ENCODE data around the gene PIGW. TPM values are rescaled to one million over a fixed set of nuclear protein-coding genes. Genes with fewer than 3 reads are reported as not detected.

PIGW gene
- total RNA-seq, 1 donor from 2014 or later: 3.9 TPM

GRCh38 chr17:36546418-36547093 is 11.8 kb downstream of the PIGW start:
- peak; percentile 75 for DNase-seq

- no peak for DNase-seq
Measured at GRCh38 chr17:36547776-36548175, 13.0 kb downstream of the PIGW start.

GRCh38 chr17:36550491-36551417 is 16.0 kb downstream of the PIGW start:
- no peak for DNase-seq

GRCh38 chr17:36553459-36553858 is 18.7 kb downstream of the PIGW start:
- DNase-seq: no peak

GRCh38 chr17:36566081-36566480 is 31.3 kb downstream of the PIGW start:
- DNase-seq: no peak

- DNase-seq: no peak
Measured at GRCh38 chr17:36575028-36575427, 40.2 kb downstream of the PIGW start.

GRCh38 chr17:36576793-36577192 is 42.0 kb downstream of the PIGW start:
- no peak for DNase-seq

GRCh38 chr17:36578671-36579070 is 43.9 kb downstream of the PIGW start:
- no peak for DNase-seq

GRCh38 chr17:36583787-36584186 is 49.0 kb downstream of the PIGW start:
- DNase-seq: no peak

GRCh38 chr17:36586138-36586537 is 51.4 kb downstream of the PIGW start:
- no peak for DNase-seq

Other genes with a start within 250 kb of the PIGW start
- gene TBC1D3G, start 211.1 kb upstream of the PIGW start, total RNA-seq: not detected in 2 replicates
- not detected in 2 replicates for gene TBC1D3H, start 146.6 kb upstream of the PIGW start, total RNA-seq
- gene ZNHIT3, start 48.3 kb upstream of the PIGW start, total RNA-seq: 20.8 and 32.5 TPM in 2 replicates
- 54.8 and 64.0 TPM in 2 replicates for gene MYO19, start 119 bp upstream of the PIGW start, total RNA-seq
- 45.6 and 48.1 TPM in 2 replicates for gene GGNBP2, start 9.9 kb downstream of the PIGW start, total RNA-seq
- gene DHRS11, start 56.9 kb downstream of the PIGW start, total RNA-seq: 9.2 and 12.1 TPM in 2 replicates
- 6.6 and 6.7 TPM in 2 replicates for gene MRM1, start 66.6 kb downstream of the PIGW start, total RNA-seq

Measured in dermis blood vessel endothelial cell (primary cell).